H1 (cell line): ENCODE results near the gene DOK1. TPM values are rescaled to one million over a fixed set of nuclear protein-coding genes. Genes with fewer than 3 reads are reported as not detected.
A peak's percentile ranks its signal among the peaks of the same experiment; 100 is the strongest.

Source experiments
- ATF2 ChIP-seq: IDR thresholded peaks from 2 replicates; pipeline ENCODE4 v1.6.1; 2012; ENCODE audit warnings: low read length, inconsistent platforms
- BACH1 ChIP-seq: IDR thresholded peaks from 2 replicates; pipeline ENCODE4 v1.6.1; 2012; ENCODE audit warnings: low read length, improper control_type of control experiment
- BCL11A ChIP-seq, 2 experiments: IDR thresholded peaks; one replicate each; pipeline ENCODE4 v1.6.1; 2011; ENCODE audit warnings: low read depth in 2 of 2, low read length in 2 of 2, mild to moderate bottlenecking in 2 of 2
- BRCA1 ChIP-seq: IDR thresholded peaks from 2 replicates; pipeline ENCODE4 v1.6.1; 2012; ENCODE audit warnings: low read depth, low read length, improper control_type of control experiment
- CBX8 ChIP-seq: fragments of 300-800, 300-1000 bp; sonication (generic); IDR thresholded peaks from 2 replicates; pipeline ENCODE4 v1.7.1; 2016; ENCODE audit warnings: low read depth, low read length, borderline replicate concordance
- CHD2 ChIP-seq: IDR thresholded peaks from 2 replicates; pipeline ENCODE4 v1.6.1; 2012; ENCODE audit warnings: low read length, improper control_type of control experiment
- CREB1 ChIP-seq: IDR thresholded peaks from 2 replicates; pipeline ENCODE4 v1.6.1; 2012; ENCODE audit warnings: inconsistent platforms
- CTCF ChIP-seq, 3 experiments: IDR thresholded peaks; 1 replicate in 2 of 3; 2 replicates in 1 of 3; pipeline versions ENCODE4 v1.5.1 to v1.6.1; 2011; ENCODE audit warnings: low read length in 3 of 3, mild to moderate bottlenecking in 3 of 3, inconsistent platforms in 2 of 3, low read depth in 1 of 3, moderate library complexity in 1 of 3; ENCODE audit not compliant: insufficient read depth in 1 of 3; ENCODE audit errors: control extremely low read depth in 1 of 3
- EGR1 ChIP-seq: IDR thresholded peaks from 2 replicates; pipeline ENCODE4 v1.6.1; 2011; ENCODE audit warnings: low read depth, low read length, borderline replicate concordance
- EP300 ChIP-seq, 2 experiments: IDR thresholded peaks; 1 replicate in 1 of 2; 2 replicates in 1 of 2; pipeline ENCODE4 v1.6.1; 2011 to 2012; ENCODE audit warnings: low read depth in 2 of 2, low read length in 2 of 2, mild to moderate bottlenecking in 2 of 2, borderline replicate concordance in 1 of 2, inconsistent platforms in 1 of 2, moderate library complexity in 1 of 2
- GABPA ChIP-seq: IDR thresholded peaks from 2 replicates; pipeline ENCODE4 v1.6.1; 2011; ENCODE audit warnings: mild to moderate bottlenecking, low read length, moderate library complexity, borderline replicate concordance; ENCODE audit not compliant: insufficient read depth
- HDAC6 ChIP-seq: IDR thresholded peaks from one replicate; pipeline ENCODE4 v1.7.1; 2012; ENCODE audit warnings: low read depth, mild to moderate bottlenecking, inconsistent platforms, low read length, moderate library complexity
- KDM5A ChIP-seq: fragments of 200-600 bp; IDR thresholded peaks from 2 replicates; pipeline ENCODE4 v1.7.1; 2012; ENCODE audit warnings: mild to moderate bottlenecking, low read length, inconsistent platforms, mixed read lengths
- MAX ChIP-seq: IDR thresholded peaks from 2 replicates; pipeline ENCODE4 v1.6.1; 2012; ENCODE audit warnings: inconsistent platforms
- RXRA ChIP-seq: IDR thresholded peaks from 2 replicates; pipeline ENCODE4 v1.6.1; 2011; ENCODE audit warnings: low read depth, mild to moderate bottlenecking, low read length, moderate library complexity; ENCODE audit not compliant: insufficient read depth
- SAP30 ChIP-seq: fragments of 300-600 bp; sonication (generic); IDR thresholded peaks from 2 replicates; pipeline ENCODE4 v1.7.1; 2012; ENCODE audit warnings: low read length, moderate library complexity, mild to moderate bottlenecking, inconsistent platforms; ENCODE audit not compliant: insufficient read depth, insufficient replicate concordance
- SP1 ChIP-seq: IDR thresholded peaks from 2 replicates; pipeline ENCODE4 v1.6.1; 2011; ENCODE audit warnings: low read depth, low read length
- TAF1 ChIP-seq: IDR thresholded peaks from 2 replicates; pipeline ENCODE4 v1.6.1; 2011; ENCODE audit warnings: mild to moderate bottlenecking, low read depth, low read length
- YY1 ChIP-seq: IDR thresholded peaks from 2 replicates; pipeline ENCODE4 v1.6.1; 2011; ENCODE audit warnings: low read depth, mild to moderate bottlenecking, low read length
- ZNF274 ChIP-seq: IDR thresholded peaks from 2 replicates; pipeline ENCODE4 v1.7.0; 2012; ENCODE audit warnings: low read length, borderline replicate concordance; ENCODE audit errors: extremely low read depth
- polyA plus RNA-seq, 7 experiments: library from polyadenylated mRNA; depleted of rRNA in 3 of 7; stranded (reverse) in 5 of 7; unstranded in 2 of 7; fragments of >200 nt in 5 of 7; fragments of 200-250 nt in 2 of 7; gene quantifications; 1 replicate in 5 of 7; 2 replicates in 1 of 7; 4 replicates in 1 of 7; pipeline versions ENCODE4 v1.2.1 to v1.2.3, GENCODE V29; 2011 to 2013; ENCODE audit warnings: missing spikeins in 2 of 7, mixed read lengths in 2 of 7
- total RNA-seq: library from RNA; stranded (reverse); fragmentation: NEBNext Ultra II Directional; extraction: Animal tissue kit (Norgen Biotek cat#: 25700); gene quantifications from 2 replicates; pipeline ENCODE4 v1.2.1, GENCODE V29; 2021

Gene DOK1
- total and polyA plus RNA-seq, 2 of the 8 experiments (the other 6 are each of a cell fraction or from before 2014, with no cell fraction given) = 11.0 to 14.3 TPM

- TF ChIP-seq EGR1 (no peak), MAX (peak; percentile 85), CREB1 (peak; percentile 68), BACH1 (no peak), GABPA (peak; percentile 76; the same call in 1 of the 2 replicates), TAF1 (peak; percentile 71), BRCA1 (no peak), EP300 (IDR thresholded peaks at IDR 0.05; ENCODE audit: borderline replicate concordance in 1 of 2, low read depth in 2 of 2, low read length in 2 of 2) (no peak), SP1 (peak; percentile 65; the same call in 1 of the 2 replicates), CHD2 (no peak), ZNF274 (no peak), YY1 (peak; percentile 95), KDM5A (no peak), CBX8 (no peak), HDAC6 (no peak), CTCF (IDR thresholded peaks at IDR 0.05; ENCODE audit: control extremely low read depth in 1 of 3, insufficient read depth in 1 of 3, low read depth in 1 of 3, low read length in 3 of 3) (peak in 2 of 3 experiments; percentile 48 to 63; a peak in 3 of 4 replicates), SAP30 (no peak), RXRA (no peak), ATF2 (no peak), BCL11A (IDR thresholded peaks at IDR 0.05; ENCODE audit: low read depth in 2 of 2, low read length in 2 of 2) (no peak)
Measured at GRCh38 chr2:74507145-74507925, 47.2 kb upstream of the DOK1 start, which contains the start of gene PCGF1 (continued).
